Measurements from ENCODE around the gene ZNF10. TPM values are rescaled to one million over a fixed set of nuclear protein-coding genes. Genes with fewer than 3 reads are reported as not detected.
A peak's percentile ranks its signal among the peaks of the same experiment; 100 is the strongest.

Gene ZNF10
- total RNA-seq, 1 donor: 5.2 TPM

DNA sequence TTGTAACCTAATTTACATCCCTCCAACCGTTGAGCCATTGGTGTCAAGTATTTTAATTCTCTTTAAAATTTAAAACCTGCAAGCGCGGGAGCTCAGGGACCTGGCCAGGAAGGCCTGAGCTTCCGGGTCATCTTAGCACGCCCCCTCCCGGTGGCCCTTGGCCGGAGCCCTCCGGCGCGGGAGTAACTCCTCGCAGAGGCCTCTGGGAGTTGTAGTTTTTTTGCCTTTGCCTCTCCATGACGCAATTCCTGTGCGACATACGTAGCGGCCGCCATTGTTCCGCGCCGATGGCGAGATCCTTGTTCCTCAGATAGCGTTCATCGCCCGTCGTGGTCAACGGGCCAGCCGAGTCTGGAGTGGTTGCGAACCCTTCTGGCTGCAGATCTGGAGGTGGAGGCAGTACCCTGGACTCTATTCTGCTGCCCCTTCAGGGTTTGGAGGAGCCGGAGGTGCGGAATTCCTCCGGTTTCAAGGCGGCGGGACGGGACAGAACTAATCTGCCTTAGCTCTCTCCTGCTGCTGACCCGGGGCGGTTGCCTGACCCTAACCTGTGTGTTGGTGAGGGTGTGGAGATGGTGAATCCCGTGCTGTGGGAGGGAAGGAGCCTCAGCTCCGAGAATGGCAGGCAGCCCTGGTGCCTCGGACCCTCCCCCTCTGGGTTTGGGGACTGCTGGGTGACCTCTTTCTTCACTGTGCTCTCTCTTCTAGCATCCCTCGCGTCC is 51.0 kb downstream of the ZNF10 start, which contains the start of gene ZNF268:
Gene ZNF268, plus strand, starts transcription at position 258 of the 722 bp plus-strand sequence. CDS start 503 bp downstream, outside the sequence.
- TF ChIP-seq, protein P1, sequence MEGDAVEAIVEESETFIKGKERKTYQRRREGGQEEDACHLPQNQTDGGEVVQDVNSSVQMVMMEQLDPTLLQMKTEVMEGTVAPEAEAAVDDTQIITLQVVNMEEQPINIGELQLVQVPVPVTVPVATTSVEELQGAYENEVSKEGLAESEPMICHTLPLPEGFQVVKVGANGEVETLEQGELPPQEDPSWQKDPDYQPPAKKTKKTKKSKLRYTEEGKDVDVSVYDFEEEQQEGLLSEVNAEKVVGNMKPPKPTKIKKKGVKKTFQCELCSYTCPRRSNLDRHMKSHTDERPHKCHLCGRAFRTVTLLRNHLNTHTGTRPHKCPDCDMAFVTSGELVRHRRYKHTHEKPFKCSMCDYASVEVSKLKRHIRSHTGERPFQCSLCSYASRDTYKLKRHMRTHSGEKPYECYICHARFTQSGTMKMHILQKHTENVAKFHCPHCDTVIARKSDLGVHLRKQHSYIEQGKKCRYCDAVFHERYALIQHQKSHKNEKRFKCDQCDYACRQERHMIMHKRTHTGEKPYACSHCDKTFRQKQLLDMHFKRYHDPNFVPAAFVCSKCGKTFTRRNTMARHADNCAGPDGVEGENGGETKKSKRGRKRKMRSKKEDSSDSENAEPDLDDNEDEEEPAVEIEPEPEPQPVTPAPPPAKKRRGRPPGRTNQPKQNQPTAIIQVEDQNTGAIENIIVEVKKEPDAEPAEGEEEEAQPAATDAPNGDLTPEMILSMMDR (IDR thresholded peaks at IDR 0.05; ENCODE audit: insufficient read depth, low read depth, low read length): peak; percentile 85
- DNase-seq (ENCODE audit: low read depth): peak; percentile 94
- peak within 1 kb of the TSS; percentile 100 for H3K4me3 ChIP-seq (ENCODE audit: low read depth, low read length)

DNA sequence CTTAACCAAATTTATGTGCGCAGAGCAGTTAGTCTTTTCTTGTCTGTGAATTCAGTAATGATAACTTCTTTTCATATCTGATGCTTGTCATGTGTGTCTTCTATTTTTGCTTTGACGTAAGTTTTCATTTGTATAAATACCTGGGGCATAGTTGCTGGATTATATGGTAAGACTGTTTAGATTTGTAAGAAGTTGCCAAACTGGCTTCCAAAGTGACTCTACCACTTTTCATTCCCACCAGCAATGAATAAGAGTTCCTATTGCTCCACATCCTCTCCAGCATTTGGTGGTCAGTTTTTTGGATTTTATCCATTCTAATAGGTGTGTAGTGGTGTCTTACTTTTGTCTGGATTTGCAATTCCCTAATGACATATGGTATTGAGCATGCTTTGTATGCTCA is 59.7 kb downstream of the ZNF10 start:
- H3K4me3 ChIP-seq (ENCODE audit: low read depth, low read length): no peak overlapping the region
- TF ChIP-seq, protein P1 (IDR thresholded peaks at IDR 0.05; ENCODE audit: insufficient read depth, low read depth, low read length): no peak
- no peak for DNase-seq (ENCODE audit: low read depth)

GRCh38 chr12:133192847-133193246 is 62.4 kb downstream of the ZNF10 start:
- no peak for DNase-seq (ENCODE audit: low read depth)
- TF ChIP-seq, protein P1 (IDR thresholded peaks at IDR 0.05; ENCODE audit: insufficient read depth, low read depth, low read length): no peak
- H3K4me3 ChIP-seq (ENCODE audit: low read depth, low read length): no peak overlapping the region

GRCh38 chr12:133201888-133202287 is 71.5 kb downstream of the ZNF10 start:
- TF ChIP-seq, protein P1 (IDR thresholded peaks at IDR 0.05; ENCODE audit: insufficient read depth, low read depth, low read length): no peak
- no peak for DNase-seq (ENCODE audit: low read depth)
- H3K4me3 ChIP-seq (ENCODE audit: low read depth, low read length): no peak overlapping the region

DNA sequence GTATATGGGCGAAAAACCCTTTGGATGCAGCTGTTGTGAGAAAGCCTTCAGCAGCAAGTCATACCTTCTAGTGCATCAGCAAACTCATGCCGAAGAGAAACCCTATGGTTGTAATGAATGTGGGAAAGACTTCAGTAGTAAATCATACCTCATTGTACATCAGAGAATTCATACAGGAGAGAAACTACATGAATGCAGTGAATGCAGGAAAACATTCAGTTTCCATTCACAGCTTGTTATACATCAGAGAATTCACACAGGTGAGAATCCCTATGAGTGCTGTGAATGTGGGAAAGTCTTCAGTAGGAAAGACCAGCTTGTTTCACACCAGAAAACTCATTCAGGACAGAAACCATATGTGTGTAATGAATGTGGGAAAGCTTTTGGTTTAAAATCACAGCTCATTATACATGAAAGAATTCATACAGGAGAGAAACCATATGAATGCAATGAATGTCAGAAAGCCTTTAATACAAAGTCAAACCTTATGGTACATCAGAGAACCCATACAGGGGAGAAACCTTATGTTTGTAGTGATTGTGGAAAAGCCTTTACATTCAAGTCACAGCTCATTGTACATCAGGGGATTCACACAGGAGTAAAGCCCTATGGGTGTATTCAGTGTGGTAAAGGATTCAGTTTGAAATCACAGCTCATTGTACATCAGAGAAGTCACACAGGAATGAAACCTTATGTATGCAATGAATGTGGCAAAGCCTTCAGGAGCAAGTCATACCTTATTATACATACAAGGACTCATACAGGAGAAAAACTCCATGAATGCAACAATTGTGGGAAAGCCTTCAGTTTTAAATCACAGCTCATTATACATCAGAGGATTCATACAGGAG is 72.3 kb downstream of the ZNF10 start:
- DNase-seq (ENCODE audit: low read depth): no peak
- H3K4me3 ChIP-seq (ENCODE audit: low read depth, low read length): no peak overlapping the region
- TF ChIP-seq, protein P1 (IDR thresholded peaks at IDR 0.05; ENCODE audit: insufficient read depth, low read depth, low read length): no peak

- H3K4me3 ChIP-seq (ENCODE audit: low read depth, low read length): no peak overlapping the region
- peak; percentile 19 for DNase-seq (ENCODE audit: low read depth)
- TF ChIP-seq, protein P1 (IDR thresholded peaks at IDR 0.05; ENCODE audit: insufficient read depth, low read depth, low read length): no peak
Measured at GRCh38 chr12:133203344-133204263, 73.2 kb downstream of the ZNF10 start.
